Measurements from ENCODE around the gene OR10AD1.
A peak's percentile ranks its signal among the peaks of the same experiment; 100 is the strongest.

Gene OR10AD1

GRCh38 chr12:48192861-48193260, 10.2 kb downstream of the OR10AD1 start:
- Histone ChIP-seq H3K9me3 (no peaks in the 10 kb centered on the region), H3K27me3 (no peaks in the 10 kb centered on the region), H3K9ac (no peak overlapping the region), H3K4me3 (no peak overlapping the region), H3K36me3 (no peaks in the 10 kb centered on the region), H3K4me2 (no peak overlapping the region), H3K27ac (no peak overlapping the region), H3K4me1 (peaks cover 16% of the 10 kb centered on the region), H4K20me1 (no peaks in the 10 kb centered on the region)
- TF ChIP-seq Cebpa-rat (IDR thresholded peaks at IDR 0.05) = no peak

GRCh38 chr12:48191096-48191495, 12.0 kb downstream of the OR10AD1 start:
- Histone ChIP-seq H3K27ac (no peak overlapping the region), H3K4me2 (no peak overlapping the region), H3K9ac (no peak overlapping the region), H4K20me1 (no peaks in the 10 kb centered on the region), H3K9me3 (no peaks in the 10 kb centered on the region), H3K36me3 (no peaks in the 10 kb centered on the region), H3K4me3 (no peak overlapping the region), H3K27me3 (no peaks in the 10 kb centered on the region), H3K4me1 (peaks cover 17% of the 10 kb centered on the region)
- TF ChIP-seq Cebpa-rat (IDR thresholded peaks at IDR 0.05) = no peak

GRCh38 chr12:48189331-48190125, 13.6 kb downstream of the OR10AD1 start:
- H3K4me3 ChIP-seq = no peak overlapping the region
- H3K27me3 ChIP-seq = peaks cover 15% of the 10 kb centered on the region
- peaks cover 33% of the 10 kb centered on the region for H3K4me1 ChIP-seq
- no peaks in the 10 kb centered on the region for H4K20me1 ChIP-seq
- H3K4me2 ChIP-seq = no peak overlapping the region
- no peaks in the 10 kb centered on the region for H3K9me3 ChIP-seq
- no peak overlapping the region for H3K27ac ChIP-seq
- TF ChIP-seq Cebpa-rat (IDR thresholded peaks at IDR 0.05) = no peak
- H3K9ac ChIP-seq = no peak overlapping the region
- H3K36me3 ChIP-seq = no peaks in the 10 kb centered on the region

GRCh38 chr12:48187916-48188695, 15.0 kb downstream of the OR10AD1 start:
- Histone ChIP-seq H3K9me3 (no peaks in the 10 kb centered on the region), H3K4me2 (no peak overlapping the region), H4K20me1 (no peaks in the 10 kb centered on the region), H3K4me1 (peaks cover 38% of the 10 kb centered on the region), H3K36me3 (no peaks in the 10 kb centered on the region), H3K27me3 (peaks cover 29% of the 10 kb centered on the region), H3K4me3 (no peak overlapping the region), H3K9ac (no peak overlapping the region), H3K27ac (no peak overlapping the region)
- TF ChIP-seq Cebpa-rat (IDR thresholded peaks at IDR 0.05) = no peak

GRCh38 chr12:48185181-48185919, 17.7 kb downstream of the OR10AD1 start:
- Histone ChIP-seq H3K27me3 (peaks cover 31% of the 10 kb centered on the region), H3K4me1 (peaks cover 46% of the 10 kb centered on the region), H3K4me3 (no peak overlapping the region)

GRCh38 chr12:48184549-48184922, 18.6 kb downstream of the OR10AD1 start:
- Histone ChIP-seq H3K4me2 (peak overlapping the region; percentile 92), H3K4me3 (peak overlapping the region; percentile 84), H4K20me1 (no peaks in the 10 kb centered on the region), H3K9me3 (no peaks in the 10 kb centered on the region), H3K27ac (no peak overlapping the region), H3K27me3 (peaks cover 31% of the 10 kb centered on the region), H3K36me3 (no peaks in the 10 kb centered on the region), H3K9ac (no peak overlapping the region), H3K4me1 (peaks cover 46% of the 10 kb centered on the region)
- TF ChIP-seq Cebpa-rat (IDR thresholded peaks at IDR 0.05) = no peak

More at GRCh38 chr12:48185181-48185919, 17.7 kb downstream of the OR10AD1 start:
- H3K36me3 ChIP-seq = no peaks in the 10 kb centered on the region
- H3K4me2 ChIP-seq = peak overlapping the region; percentile 92
- H3K9ac ChIP-seq = no peak overlapping the region
- H3K27ac ChIP-seq = no peak overlapping the region
- H3K9me3 ChIP-seq = no peaks in the 10 kb centered on the region
- H4K20me1 ChIP-seq = no peaks in the 10 kb centered on the region
- no peak for TF ChIP-seq Cebpa-rat (IDR thresholded peaks at IDR 0.05)

GRCh38 chr12:48183876-48184548, 19.1 kb downstream of the OR10AD1 start:
- Histone ChIP-seq H3K4me3 (peak overlapping the region; percentile 84), H3K27ac (no peak overlapping the region), H3K4me1 (peaks cover 46% of the 10 kb centered on the region), H3K4me2 (peak overlapping the region; percentile 92), H3K36me3 (no peaks in the 10 kb centered on the region), H3K9ac (peak overlapping the region; percentile 58; the same call in 1 of the 2 replicates), H3K9me3 (no peaks in the 10 kb centered on the region), H4K20me1 (no peaks in the 10 kb centered on the region), H3K27me3 (peaks cover 31% of the 10 kb centered on the region)
- no peak for TF ChIP-seq Cebpa-rat (IDR thresholded peaks at IDR 0.05)

GRCh38 chr12:48183091-48183875, 19.8 kb downstream of the OR10AD1 start, which contains the start of gene CCDC184:
Gene CCDC184 (plus strand): TSS chr12:48183644. CDS start chr12:48184123, 479 bp downstream.
- Histone ChIP-seq H3K9ac (peak within 1 kb of the TSS; percentile 58; the same call in 1 of the 2 replicates), H3K9me3 (no peaks in the 10 kb centered on the region), H3K4me1 (peaks cover 46% of the 10 kb centered on the region), H3K36me3 (no peaks in the 10 kb centered on the region), H3K27me3 (peaks cover 31% of the 10 kb centered on the region), H4K20me1 (no peaks in the 10 kb centered on the region), H3K27ac (no peak within 1 kb of the TSS), H3K4me3 (peak within 1 kb of the TSS; percentile 84), H3K4me2 (peak within 1 kb of the TSS; percentile 92)
- TF ChIP-seq Cebpa-rat (IDR thresholded peaks at IDR 0.05) = no peak
